Ascending aorta (tissue), 2 donors: Measurements from ENCODE around the gene ZFAND6. TPM values are rescaled to one million over a fixed set of nuclear protein-coding genes. Genes with fewer than 3 reads are reported as not detected.
"Not testable (repeated sequence)": the region's sequence is repeated elsewhere in the genome, so short reads cannot be mapped to it uniquely, and the experiment has no call there.

Source experiments
- DNase-seq, 2 donors: peaks; one replicate each; pipeline ENCODE4 v3.0.0-alpha.2; 2019; ENCODE audit warnings: low spot score in 2 of 2
- H3K27ac ChIP-seq, 2 donors: fragments of 200-600 bp; sonication (generic); one replicate each; pipeline ENCODE4 v1.5.1; 2016 to 2017; ENCODE audit warnings: mild to moderate bottlenecking in 1 of 2
- H3K27me3 ChIP-seq: fragments of 200-600 bp; sonication (generic); one replicate; pipeline ENCODE4 v1.5.1; 2017
- H3K36me3 ChIP-seq, 2 donors: fragments of 200-600 bp; sonication (generic); one replicate each; pipeline ENCODE4 v1.5.1; 2016
- H3K4me1 ChIP-seq, 2 donors: fragments of 200-600 bp; sonication (generic); one replicate each; pipeline ENCODE4 v1.5.1; 2016 to 2017; ENCODE audit warnings: mild to moderate bottlenecking in 1 of 2
- H3K4me3 ChIP-seq, 2 donors: fragments of 200-600 bp; sonication (generic); one replicate each; pipeline ENCODE4 v1.5.1; 2016 to 2017; ENCODE audit warnings: mild to moderate bottlenecking in 1 of 2
- H3K9me3 ChIP-seq, 2 donors: fragments of 200-600 bp; sonication (generic); one replicate each; pipeline ENCODE4 v1.5.1; 2016
- intact Hi-C: fragments of 100-400 bp; cut with DNase I; formaldehyde crosslinking; loops from one replicate; pipeline ENCODE4 v1.15.1; 2023
- total RNA-seq: library from RNA; depleted of rRNA; stranded (reverse); fragments of >200 nt; gene quantifications from one replicate; pipeline ENCODE4 v1.1.0, GENCODE V29; 2016
- TF ChIP-seq, protein P1 (sequence below), 3 experiments: fragments of 200-600 bp in 2 of 3; fragments of 450-650 bp in 1 of 3; sonication (generic) in 2 of 3; IDR thresholded peaks; one replicate each; pipeline ENCODE4 v1.5.1; 2016 to 2019; ENCODE audit warnings: antibody characterized with exemption in 3 of 3, mild to moderate bottlenecking in 1 of 3, moderate library complexity in 1 of 3

The ZFAND6 gene
- total RNA-seq, 1 donor from 2014 or later: 49.6 TPM

GRCh38 chr15:80015156-80015555 lies 44.3 kb upstream of the ZFAND6 start:
- TF ChIP-seq, protein P1, sequence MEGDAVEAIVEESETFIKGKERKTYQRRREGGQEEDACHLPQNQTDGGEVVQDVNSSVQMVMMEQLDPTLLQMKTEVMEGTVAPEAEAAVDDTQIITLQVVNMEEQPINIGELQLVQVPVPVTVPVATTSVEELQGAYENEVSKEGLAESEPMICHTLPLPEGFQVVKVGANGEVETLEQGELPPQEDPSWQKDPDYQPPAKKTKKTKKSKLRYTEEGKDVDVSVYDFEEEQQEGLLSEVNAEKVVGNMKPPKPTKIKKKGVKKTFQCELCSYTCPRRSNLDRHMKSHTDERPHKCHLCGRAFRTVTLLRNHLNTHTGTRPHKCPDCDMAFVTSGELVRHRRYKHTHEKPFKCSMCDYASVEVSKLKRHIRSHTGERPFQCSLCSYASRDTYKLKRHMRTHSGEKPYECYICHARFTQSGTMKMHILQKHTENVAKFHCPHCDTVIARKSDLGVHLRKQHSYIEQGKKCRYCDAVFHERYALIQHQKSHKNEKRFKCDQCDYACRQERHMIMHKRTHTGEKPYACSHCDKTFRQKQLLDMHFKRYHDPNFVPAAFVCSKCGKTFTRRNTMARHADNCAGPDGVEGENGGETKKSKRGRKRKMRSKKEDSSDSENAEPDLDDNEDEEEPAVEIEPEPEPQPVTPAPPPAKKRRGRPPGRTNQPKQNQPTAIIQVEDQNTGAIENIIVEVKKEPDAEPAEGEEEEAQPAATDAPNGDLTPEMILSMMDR (IDR thresholded peaks at IDR 0.05): no peak
- Histone ChIP-seq H3K36me3 (no peaks in the 10 kb centered on the region), H3K4me3 (no peak overlapping the region), H3K27me3 (no peaks in the 10 kb centered on the region), H3K27ac (no peak overlapping the region), H3K9me3 (no peaks in the 10 kb centered on the region), H3K4me1 (no peaks in the 10 kb centered on the region)
- intact Hi-C loops: no loop called here
- no peak for DNase-seq

GRCh38 chr15:80016506-80016905 lies 43.0 kb upstream of the ZFAND6 start:
- DNase-seq, H3K4me1 ChIP-seq, H3K27me3 ChIP-seq, H3K9me3 ChIP-seq, H3K27ac ChIP-seq, H3K36me3 ChIP-seq, intact Hi-C loops, H3K4me3 ChIP-seq: not testable (repeated sequence)

- H3K9me3 ChIP-seq, H3K4me1 ChIP-seq, intact Hi-C loops, H3K4me3 ChIP-seq, DNase-seq, H3K27me3 ChIP-seq, H3K36me3 ChIP-seq, H3K27ac ChIP-seq: not testable (repeated sequence)
These were observed 42.3 kb upstream of the ZFAND6 start for GRCh38 chr15:80017139-80017538.

DNA sequence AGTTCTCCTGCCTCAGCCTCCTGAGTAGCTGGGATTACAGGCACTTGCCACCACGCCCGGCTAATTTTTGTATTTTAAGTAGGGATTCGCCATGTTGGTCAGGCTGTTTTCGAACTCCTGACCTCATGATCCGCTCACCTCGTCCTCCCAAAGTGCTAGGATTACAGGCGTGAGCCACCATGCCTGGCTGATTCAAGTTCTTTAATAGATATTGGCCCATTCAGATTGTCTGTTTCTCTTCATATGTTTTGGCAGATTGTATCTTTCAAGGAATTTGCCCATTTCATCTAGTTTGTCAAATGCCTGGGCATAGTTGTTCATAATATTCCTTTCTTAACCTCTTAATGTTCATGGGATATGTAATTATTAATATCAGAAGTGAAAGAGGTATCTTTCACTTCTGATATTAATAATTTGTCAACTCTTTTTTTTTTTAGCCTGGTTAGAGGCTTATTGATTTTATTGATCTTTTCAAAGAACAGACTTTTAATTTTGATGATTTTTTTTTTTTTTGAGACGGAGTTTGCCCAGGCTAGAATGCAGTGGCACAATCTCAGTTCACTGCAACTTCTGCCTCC lies 40.2 kb upstream of the ZFAND6 start:
- intact Hi-C loops: no loop called here
- no peaks in the 10 kb centered on the region for H3K36me3 ChIP-seq
- DNase-seq: no peak
- no peaks in the 10 kb centered on the region for H3K4me1 ChIP-seq
- no peaks in the 10 kb centered on the region for H3K9me3 ChIP-seq
- TF ChIP-seq, protein P1 (IDR thresholded peaks at IDR 0.05): no peak
- H3K27me3 ChIP-seq: no peaks in the 10 kb centered on the region
- no peak overlapping the region for H3K27ac ChIP-seq
- H3K4me3 ChIP-seq: no peak overlapping the region

GRCh38 chr15:80020149-80020548 lies 39.3 kb upstream of the ZFAND6 start:
- DNase-seq, H3K4me1 ChIP-seq, H3K36me3 ChIP-seq, H3K9me3 ChIP-seq, intact Hi-C loops, H3K27me3 ChIP-seq, H3K27ac ChIP-seq, H3K4me3 ChIP-seq: not testable (repeated sequence)

- intact Hi-C loops: no loop called here
- Histone ChIP-seq H3K9me3 (no peaks in the 10 kb centered on the region), H3K4me1 (no peaks in the 10 kb centered on the region), H3K4me3 (no peak overlapping the region), H3K27me3 (no peaks in the 10 kb centered on the region), H3K27ac (no peak overlapping the region), H3K36me3 (no peaks in the 10 kb centered on the region)
- DNase-seq: no peak
- TF ChIP-seq, protein P1 (IDR thresholded peaks at IDR 0.05): no peak
These were observed 38.7 kb upstream of the ZFAND6 start for GRCh38 chr15:80020731-80021130.

GRCh38 chr15:80026310-80026709 lies 33.2 kb upstream of the ZFAND6 start:
- TF ChIP-seq, protein P1 (IDR thresholded peaks at IDR 0.05): no peak

More at GRCh38 chr15:80026310-80026709, 33.2 kb upstream of the ZFAND6 start:
- H3K9me3 ChIP-seq: no peaks in the 10 kb centered on the region
- no peaks in the 10 kb centered on the region for H3K27me3 ChIP-seq
- DNase-seq: no peak
- H3K4me1 ChIP-seq: no peaks in the 10 kb centered on the region
- intact Hi-C loops: no loop called here
- H3K27ac ChIP-seq: no peak overlapping the region
- H3K4me3 ChIP-seq: no peak overlapping the region
- H3K36me3 ChIP-seq: no peaks in the 10 kb centered on the region
